Measurements from ENCODE around the gene IP6K1.

The IP6K1 gene

DNA sequence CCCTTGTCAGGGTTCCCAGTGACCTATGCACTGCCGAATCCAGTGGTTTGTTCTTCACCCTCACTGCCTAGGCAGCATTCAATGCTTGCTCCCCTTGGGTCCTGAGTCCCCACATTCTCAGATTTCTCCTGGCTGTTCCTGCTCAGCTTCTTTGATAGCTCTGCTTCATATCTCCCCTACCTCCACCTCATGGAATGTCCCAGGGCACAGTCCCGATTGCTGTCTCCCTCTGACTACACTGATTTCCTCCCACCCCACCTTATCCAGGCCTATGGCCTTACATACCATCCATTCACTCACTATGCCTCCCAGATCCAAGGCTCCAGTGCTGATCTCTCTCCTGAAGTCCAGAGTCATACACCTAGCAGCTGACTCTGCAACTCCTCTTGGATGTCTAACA, 14.8 kb upstream of the IP6K1 start:
- H3K4me3 ChIP-seq (ENCODE audit: low read depth, low read length) = no peak overlapping the region
- TF ChIP-seq, protein P1, sequence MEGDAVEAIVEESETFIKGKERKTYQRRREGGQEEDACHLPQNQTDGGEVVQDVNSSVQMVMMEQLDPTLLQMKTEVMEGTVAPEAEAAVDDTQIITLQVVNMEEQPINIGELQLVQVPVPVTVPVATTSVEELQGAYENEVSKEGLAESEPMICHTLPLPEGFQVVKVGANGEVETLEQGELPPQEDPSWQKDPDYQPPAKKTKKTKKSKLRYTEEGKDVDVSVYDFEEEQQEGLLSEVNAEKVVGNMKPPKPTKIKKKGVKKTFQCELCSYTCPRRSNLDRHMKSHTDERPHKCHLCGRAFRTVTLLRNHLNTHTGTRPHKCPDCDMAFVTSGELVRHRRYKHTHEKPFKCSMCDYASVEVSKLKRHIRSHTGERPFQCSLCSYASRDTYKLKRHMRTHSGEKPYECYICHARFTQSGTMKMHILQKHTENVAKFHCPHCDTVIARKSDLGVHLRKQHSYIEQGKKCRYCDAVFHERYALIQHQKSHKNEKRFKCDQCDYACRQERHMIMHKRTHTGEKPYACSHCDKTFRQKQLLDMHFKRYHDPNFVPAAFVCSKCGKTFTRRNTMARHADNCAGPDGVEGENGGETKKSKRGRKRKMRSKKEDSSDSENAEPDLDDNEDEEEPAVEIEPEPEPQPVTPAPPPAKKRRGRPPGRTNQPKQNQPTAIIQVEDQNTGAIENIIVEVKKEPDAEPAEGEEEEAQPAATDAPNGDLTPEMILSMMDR (IDR thresholded peaks at IDR 0.05; ENCODE audit: low read depth, low read length) = no peak

DNA sequence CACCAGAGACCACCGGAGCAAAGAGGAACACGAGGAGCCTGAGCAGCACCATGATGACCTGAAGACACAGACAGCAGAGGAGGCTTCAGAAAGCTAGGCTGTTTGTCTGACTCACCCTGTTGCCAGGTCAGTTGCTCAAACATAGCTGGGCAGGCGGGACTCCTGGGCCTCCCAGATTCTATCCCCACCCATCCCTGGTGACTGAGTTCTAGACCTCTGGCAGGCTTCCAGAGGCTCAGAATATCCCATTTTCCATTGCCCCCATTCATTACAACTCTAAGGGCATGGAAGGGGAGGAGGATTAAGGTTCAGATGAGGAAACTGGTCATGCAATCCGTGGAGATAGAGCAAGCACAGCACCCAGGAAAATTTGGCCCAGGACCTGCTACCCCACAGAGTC, 13.4 kb upstream of the IP6K1 start, which contains the start of gene CDHR4:
Gene CDHR4 (minus strand): TSS at position 113 of the 400 bp plus-strand sequence. CDS start 61 bp downstream, at position 52.
- TF ChIP-seq, protein P1 (IDR thresholded peaks at IDR 0.05; ENCODE audit: low read depth, low read length) = no peak
- H3K4me3 ChIP-seq (ENCODE audit: low read depth, low read length) = no peak within 1 kb of the TSS

DNA sequence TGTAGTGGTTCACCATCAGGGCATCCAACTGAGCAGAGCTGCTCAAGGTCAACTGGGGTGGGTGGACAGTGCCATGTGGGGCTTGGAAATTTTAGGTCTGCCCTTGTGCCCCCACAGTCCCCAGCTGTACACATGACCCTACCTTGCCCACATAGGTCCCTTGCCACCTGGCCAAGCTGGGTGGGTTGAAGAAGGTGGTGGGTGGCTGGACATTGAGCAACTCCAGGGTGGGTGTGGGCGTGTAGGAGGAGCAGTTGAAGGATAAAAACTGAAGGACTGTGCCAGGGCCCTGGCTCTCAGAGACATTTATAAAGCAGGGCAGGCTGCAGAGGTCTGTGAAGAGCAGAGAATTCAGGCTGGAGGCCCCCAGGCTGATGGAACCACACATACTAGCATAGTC, 12.8 kb upstream of the IP6K1 start:
- no peak overlapping the region for H3K4me3 ChIP-seq (ENCODE audit: low read depth, low read length)
- TF ChIP-seq, protein P1 (IDR thresholded peaks at IDR 0.05; ENCODE audit: low read depth, low read length) = no peak

DNA sequence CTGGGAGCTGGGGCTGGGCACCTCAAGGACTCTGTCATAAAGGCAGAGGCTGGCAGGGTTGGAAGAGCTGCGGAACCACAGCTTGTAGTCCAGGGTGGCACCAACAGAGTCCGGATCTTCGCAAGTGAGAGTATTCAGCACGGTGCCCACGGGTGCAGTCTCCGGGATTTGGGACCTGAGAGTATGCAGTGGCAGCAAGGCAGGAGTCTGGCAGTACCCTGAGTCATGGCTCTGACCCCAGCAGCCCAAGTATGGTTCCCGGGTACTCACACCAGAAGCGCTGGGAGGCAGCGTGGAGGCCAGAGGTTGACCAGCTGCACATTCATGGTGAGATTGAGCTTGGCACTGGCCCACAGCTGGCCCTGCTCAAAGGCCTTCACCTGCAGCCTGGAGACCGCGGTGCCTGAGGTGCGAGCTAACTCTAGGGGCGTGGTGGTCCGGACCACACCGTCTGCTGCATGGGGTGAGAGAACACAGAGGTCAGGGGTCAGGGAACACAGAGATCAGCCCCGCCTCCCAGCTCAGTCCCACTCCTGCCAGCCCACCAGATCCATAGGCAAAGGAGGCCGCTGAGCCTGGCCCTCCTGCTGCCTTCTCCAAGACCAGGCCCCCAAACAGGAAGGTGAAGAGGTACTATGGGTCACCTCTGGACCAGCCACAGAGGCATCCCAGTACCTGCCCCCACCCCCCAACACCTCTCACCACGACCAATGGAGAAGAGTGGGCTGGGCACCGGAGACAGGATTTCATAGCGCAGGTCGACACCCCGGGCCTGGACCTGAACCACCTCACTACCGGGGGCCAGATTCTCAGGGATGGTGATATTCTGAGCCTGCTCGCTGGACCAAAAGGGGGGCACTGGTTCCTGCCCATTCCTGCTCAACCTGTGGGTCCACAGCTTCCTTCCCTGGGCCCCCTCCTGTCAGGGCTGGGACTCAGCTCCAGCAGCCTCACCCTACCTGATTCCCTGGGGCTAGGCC, 8.9 kb upstream of the IP6K1 start:
- TF ChIP-seq, protein P1 (IDR thresholded peaks at IDR 0.05; ENCODE audit: low read depth, low read length) = no peak
- H3K4me3 ChIP-seq (ENCODE audit: low read depth, low read length) = no peak overlapping the region

DNA sequence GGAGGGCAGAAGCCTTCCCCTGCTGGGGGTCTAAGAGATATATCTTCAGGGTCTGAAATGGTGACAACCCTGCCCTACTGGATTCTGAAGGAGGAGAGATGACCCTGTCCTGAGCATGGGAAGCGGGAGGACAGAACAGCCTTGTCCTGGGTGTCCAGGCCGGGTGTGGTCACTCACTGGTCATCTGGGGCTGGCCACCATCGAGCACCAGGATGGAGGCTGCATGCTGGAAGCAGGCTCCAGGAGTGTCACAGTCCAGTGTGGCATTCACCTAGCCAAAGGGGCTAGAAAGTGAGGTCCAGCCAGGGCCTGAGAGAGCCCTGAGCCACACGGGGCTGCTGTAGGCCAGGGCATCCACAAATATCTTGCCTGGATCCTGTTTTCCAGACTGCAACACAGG, 8.1 kb upstream of the IP6K1 start:
- TF ChIP-seq, protein P1 (IDR thresholded peaks at IDR 0.05; ENCODE audit: low read depth, low read length) = no peak
- H3K4me3 ChIP-seq (ENCODE audit: low read depth, low read length) = no peak overlapping the region

DNA sequence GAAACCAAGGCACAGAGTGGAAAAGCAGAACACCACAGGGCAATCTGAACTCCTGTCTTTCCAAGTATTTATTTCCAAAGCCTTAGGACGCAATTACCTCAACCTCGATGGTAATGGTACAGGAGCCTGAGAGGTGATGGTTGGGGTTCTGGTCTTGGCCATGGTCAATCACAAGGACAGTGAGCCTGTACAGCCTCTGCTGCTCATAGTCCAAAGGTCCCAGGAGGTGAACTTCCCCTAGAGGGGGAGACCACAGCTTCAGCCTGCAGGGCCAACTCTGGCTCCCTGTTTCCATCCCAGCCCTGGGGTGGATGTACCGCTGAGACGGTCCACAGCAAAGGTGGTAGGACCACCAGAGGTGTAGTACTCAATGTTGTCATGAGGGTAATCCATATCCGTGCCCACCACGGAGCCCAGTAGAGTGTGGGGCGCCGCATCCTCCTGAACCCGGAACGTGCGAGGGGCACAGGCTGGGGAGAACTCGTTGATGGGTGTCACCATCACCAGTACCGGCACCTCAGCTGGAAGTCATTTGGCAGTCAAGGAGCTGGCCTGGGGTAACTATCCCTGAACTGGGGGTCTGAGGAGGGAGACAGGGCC, 7.2 kb upstream of the IP6K1 start:
- H3K4me3 ChIP-seq (ENCODE audit: low read depth, low read length) = no peak overlapping the region
- TF ChIP-seq, protein P1 (IDR thresholded peaks at IDR 0.05; ENCODE audit: low read depth, low read length) = no peak
